ENCODE results near the gene TRMT11.
"Not testable (repeated sequence)": the region's sequence is repeated elsewhere in the genome, so short reads cannot be mapped to it uniquely, and the experiment has no call there.

The TRMT11 gene

DNA sequence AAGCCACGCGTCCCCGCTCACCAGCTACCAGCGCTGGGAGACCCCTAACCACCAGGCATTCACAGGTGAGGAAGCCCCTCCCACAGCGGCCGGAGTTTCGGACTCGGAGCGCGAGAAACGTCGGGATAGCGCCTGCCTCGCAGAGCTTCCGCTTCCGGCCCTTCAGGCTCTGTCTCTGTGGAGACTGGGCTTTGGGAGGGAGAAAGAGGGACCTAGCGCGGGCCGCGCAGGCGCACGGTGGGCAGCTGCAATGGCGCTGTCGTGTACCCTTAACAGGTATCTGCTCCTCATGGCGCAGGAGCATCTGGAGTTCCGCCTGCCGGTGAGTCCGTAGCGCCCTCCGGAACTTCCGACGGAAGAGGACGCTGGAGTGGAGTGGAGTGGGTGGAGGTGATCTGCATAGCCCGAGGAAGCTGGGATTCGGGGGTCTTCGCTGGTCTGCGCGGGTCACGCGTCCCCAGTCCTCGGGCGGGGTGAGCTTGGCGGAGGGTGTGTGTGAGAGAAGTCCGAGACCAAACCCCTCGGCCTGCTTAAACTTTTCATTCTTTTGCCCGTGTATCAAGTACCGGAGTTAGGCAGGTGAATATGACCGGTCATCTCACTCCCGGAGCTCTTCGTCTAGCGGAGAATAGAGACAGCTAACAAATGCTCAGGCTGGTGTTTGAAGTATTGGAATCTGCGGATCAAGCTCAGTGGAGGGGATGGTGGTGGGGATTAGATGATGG lies at the start of gene TRMT11:
TSS of gene TRMT11 (plus strand) at position 240 of the 725 bp plus-strand sequence. CDS start at position 251, 11 bp downstream.
- peak; percentile 74 for DNase-seq

DNA sequence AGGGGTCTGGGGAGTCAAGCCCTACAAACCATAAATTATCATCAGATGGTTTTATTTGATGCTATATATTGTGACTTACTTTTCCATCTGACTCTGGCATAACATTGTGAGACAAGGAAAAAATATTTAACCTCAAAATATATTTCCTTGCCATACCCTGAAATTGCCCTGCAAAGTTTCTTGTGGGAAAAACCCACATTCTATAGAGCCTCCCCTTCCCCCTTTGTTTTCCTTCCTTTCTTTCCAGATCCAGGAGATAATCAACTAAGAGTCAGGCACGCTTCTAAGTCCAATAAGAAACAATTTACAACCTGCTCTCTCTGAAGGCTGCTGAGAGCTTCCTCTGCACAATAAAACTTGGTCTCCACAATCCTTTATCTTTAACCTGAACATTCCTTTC lies 47.3 kb upstream of the TRMT11 start:
- no peak for DNase-seq

DNA sequence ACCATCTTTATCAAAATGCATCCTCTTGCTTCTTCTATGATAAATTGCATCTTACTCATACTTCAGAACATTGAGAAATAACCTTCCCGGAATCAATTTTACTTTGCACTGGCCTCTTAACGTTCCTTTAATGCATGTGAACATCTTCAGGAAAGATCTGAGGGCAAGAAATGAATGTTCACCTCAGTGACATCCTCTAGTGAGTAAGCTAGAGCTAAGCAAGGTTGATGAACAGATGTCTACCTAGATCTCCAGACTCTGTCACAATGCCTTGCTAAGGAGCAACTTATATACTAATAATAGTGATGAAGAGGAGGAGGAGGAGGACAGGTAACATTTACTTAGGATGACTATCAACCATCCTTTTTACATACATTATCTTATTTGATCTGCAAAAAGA lies 46.5 kb upstream of the TRMT11 start:
- DNase-seq = no peak

DNA sequence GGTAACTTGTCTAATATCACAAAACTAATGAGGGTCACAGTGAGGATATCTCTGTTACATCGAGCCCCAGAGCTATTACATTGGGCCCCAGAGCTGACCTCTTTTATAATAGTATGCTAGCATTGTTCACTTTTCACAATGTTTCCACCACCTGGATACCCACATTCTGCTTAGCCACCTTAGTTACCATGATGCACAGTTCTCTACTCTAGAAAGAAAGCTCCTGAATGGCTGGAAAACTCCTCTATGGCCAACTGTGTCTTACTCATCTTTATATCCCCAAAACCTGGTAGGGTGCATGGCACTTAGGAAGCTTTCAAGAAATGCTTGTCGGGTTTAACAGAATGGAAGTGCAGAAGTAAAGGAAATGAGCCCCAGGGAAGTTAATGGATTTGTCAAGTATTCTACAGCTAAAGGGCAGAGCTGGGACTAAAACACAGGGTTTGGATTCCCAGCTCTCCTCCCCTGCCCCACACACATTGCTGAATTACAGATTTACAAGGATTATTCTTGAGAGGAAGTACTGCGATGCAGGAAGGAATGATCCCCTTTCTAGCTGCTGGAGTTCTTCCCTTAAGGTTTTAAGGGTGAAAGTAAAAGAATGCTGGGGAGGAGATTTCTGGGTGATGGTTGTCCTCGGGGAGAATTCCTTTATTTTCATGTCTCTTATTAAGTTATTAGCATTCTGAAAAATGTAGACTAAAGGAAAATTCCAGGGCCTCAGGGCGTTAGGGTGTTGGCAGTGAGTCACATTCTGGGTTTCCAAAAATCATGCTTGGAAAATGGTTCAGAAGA lies 45.9 kb upstream of the TRMT11 start:
- DNase-seq = no peak

DNA sequence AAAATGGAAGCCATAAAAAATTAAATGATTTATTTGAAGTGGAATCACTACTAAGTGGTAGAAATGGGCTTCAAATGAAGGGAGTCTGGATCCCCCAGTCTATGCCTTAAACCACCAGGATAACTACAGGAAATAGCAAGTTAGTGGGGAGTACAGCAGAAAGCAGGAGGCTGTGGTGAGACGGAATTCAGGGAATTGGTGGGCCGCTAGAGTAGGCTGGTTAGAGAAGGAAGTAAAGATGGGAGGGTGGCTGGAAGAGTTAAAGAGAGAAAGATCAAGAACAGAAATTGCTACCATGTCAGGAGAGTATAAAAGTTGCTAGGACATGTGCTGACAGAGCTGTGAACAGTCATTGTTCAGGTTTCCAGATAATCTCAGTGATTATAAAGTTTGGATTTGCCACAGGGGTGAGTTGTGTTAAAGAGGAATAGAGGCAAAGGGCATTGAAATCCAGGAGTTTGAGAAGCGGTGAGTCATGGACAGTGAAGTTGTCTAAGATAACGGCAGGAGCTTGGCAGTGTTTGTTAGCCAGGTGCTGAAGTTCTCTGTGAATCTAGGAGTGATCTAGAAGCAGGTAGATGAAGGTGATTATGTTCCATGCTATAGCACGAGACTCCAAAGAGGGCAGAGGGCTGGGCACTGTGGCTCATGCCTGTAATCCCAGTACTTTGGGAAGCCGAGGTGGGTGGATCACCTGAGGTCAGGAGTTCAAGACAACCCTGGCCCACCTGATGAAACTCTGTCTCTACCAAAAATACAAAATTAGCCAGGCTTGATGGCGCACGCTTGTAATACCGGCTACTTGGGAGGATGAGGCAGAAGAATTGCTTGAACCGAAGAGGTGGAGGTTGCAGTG lies 43.4 kb upstream of the TRMT11 start:
- DNase-seq = no peak

DNA sequence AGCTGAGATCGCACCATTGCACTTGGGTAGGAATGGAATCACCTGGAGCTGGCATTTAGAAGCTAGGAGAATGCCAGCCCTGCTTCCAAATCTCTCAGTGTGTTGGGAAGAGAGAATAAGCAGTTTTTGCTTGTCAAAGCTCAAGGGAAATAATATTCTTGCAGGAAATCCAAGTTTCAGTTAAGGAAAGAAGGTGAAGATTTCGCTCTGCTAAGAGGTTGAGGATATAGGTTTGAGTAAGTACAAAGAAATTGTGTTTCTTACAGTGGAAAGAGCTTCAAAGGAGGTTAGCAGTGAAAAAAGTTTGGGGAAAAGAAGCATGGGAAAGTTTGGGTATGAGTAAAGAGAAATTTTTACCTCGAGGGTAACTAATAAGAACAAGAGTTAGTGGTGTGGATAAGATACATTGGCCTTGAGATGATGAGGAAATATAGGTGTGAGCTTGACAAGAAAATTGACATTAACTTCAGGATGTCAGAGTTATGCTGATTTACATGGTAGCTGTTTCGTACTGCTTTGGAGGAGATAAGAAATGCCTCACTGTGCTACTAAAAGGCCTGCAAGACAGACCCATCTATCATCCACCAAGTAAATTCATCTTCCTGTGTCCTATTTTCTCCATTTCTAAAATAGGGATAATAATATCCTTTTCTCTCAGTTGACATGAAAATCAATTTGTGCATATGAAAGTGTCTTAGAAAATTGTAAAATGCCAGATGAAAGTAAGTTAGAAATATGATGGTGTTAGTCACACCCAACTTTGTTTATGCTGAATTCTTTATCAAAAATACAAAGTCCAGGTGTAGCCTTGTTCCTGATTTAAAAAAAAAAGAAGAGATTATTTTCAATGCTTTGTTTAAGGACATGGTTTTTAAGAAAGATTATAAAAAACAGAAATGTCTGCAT lies 42.6 kb upstream of the TRMT11 start:
- DNase-seq = no peak

DNA sequence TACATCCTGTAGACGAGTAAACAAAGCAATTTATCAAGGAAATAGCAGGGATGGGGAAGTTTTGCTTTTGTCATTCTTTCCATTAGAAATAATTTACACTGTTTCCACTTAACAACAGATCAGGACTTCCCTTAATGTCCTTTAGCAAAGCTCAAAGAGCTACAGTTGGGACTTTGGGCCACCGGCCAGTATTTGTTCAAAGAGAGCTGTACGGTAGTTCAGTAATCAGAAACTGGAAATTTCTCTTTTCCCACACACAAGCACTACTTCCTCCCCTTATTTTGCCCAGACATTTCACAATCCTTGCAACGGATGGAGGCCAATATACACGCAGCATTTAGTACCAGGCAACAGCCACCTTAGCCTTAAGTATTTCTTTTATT lies 41.9 kb upstream of the TRMT11 start:
- no peak for DNase-seq

DNA sequence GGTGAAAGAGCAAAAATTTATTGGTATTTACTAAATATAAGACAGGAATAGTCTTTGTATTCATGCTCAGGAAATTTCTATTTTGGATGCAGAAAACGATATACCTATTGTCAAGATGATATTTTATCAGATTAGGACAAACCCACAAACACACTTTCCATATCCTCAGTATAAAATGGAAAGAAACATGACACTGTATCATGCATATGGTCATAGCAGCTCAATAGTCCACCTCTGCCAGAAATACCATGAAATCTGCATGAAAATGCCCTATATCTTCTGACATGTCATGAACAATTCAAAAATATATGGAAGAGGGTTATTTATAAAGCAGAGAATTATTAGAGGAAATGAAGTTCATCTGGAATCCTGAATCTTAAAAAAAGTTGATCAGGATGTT lies 41.4 kb upstream of the TRMT11 start:
- DNase-seq = no peak

DNA sequence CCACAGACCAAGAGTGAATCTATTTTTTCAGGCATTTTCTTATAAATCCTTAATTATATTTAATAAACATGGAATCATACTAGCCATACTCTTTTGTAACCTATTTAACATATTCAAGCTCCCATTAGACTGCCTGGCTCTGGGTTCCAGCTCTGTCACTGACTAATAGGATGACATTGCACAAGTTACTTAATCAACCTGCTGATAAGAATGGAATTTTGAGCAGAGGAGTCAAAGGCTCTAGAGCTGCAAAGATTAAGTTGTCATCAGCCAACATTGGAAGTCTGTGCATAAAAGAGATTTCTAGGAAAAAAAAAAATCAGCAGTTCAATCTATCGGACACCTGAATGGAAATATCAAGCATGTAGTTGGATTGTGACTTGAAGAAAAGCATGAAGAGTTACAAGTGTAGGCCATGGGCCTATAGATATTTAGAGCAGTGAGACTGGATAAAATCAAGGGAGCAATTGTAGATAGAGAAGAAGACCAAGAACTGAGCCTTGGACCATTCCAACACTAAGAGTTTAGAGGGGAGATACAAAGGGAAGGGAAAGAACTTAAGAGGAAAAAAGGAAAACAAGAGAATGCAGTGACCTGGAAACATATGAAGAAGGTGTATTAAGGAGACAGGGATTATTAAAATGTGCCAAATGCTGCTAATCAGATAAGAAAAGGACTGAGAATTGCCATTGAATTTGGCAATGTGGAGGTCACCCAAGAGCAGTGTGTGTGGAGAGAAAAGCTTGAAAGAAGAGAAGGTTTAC lies 40.8 kb upstream of the TRMT11 start:
- DNase-seq = no peak

DNA sequence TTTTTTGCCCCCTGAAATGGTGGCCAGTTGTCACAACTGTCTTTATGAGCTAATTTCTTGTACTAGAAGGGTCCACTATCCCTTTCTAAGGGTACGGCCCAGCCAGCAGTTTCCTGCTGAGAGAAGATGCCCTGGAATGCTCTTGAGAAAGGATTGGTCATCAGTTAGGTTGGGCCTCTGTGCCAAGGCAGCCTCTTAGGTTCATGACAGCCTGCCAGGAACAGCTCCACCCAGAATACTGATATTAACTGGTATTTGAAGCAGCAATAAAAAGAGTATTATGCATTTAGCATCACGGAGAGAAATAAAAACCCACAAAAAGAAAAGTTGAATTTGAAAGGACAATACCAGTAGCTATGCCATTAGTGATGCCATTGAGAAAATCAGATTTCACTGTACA lies 38.7 kb upstream of the TRMT11 start:
- DNase-seq = no peak

DNA sequence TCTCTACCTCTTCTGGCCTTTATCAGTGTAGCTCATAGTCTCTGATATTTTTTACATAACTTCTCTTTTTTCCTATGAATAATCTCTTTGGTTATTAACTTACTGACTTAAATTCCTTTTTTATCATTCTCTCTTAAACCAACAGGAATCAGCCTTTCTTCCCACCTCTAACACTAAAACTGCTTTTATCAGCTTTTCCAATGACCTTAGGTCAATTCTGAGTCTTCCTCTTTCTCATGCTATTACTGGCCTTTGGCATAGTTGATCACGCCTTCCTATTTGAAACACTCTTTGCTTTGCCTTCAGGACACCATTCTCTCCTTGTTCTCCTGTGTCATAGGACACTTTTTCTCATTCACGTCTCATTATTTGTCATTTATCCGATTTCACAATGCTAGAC lies 37.9 kb upstream of the TRMT11 start:
- DNase-seq = no peak

DNA sequence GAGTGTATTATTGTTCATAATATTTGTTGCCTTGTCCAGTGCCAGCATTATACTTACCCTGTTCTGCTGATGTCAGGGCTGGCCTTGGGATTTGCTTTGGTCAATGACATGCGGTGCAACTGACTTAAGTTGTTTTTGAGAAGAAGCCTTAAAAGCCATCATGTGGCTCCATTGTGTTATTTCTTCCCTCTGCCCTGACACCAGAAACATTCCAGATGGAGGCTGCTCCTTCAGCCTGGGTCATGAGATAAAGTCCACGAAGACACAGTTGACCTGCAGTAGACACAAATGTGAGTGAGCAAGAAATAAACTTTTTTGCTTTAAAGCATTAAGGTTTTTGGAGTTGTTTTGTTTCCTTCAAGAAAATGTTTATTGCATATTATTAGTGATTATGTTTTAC lies 37.3 kb upstream of the TRMT11 start:
- no peak for DNase-seq

DNA sequence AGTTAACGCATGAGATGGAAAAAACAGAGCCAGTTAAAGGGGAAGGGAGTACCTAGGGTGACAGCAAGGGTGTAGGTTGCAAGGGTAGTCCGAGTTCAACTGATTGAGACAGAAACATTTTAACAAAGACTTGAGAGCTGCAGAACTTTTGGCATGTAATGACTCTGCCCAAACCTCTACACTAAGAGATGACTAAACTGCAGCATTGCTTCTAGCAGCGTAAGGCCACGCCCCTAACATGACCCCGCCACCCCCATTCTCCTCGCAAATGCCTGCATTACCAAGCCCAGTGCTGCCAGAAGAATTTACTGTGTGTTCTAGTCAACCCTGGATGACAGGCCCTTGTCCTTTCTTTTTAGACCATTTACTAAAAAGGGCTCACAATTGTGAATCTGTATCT lies 36.0 kb upstream of the TRMT11 start:
- no peak for DNase-seq

DNA sequence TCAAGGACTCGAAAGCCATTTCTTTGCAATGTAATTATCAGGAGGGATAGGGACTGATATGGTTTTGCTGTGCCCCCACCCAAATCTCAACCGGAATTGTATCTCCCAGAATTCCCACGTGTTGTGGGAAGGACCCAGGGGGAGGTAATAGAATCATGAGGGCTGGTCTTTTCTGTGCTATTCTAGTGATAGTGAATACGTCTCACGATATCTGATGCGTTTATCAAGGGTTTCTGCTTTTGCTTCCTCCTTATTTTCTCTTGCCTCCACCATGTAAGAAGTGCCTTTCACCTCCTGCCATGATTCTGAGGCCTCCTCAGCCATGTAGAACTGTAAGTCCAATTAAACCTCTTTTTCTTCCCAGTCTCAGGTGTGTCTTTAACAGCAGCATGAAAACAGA lies 35.6 kb upstream of the TRMT11 start:
- not testable (repeated sequence) for DNase-seq

DNA sequence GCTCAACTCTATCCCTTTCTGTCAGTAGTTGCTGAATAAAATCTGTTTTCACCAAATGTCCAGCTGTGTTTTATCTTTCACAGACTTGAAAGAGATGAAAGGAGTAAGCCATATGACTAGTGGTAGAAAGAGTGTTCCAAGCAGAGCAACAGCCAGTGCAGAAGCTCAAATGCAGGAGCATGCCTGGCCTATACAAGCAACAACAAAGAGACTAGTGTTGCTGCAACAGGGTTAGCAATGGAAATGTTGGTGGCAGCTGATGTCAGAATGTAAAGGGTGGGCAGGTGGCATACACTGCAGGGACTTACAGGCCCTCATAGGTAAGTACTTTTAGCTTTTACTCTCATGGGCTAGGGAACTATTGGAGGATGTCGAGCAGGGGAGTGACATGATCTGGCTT lies 35.0 kb upstream of the TRMT11 start:
- DNase-seq = no peak

DNA sequence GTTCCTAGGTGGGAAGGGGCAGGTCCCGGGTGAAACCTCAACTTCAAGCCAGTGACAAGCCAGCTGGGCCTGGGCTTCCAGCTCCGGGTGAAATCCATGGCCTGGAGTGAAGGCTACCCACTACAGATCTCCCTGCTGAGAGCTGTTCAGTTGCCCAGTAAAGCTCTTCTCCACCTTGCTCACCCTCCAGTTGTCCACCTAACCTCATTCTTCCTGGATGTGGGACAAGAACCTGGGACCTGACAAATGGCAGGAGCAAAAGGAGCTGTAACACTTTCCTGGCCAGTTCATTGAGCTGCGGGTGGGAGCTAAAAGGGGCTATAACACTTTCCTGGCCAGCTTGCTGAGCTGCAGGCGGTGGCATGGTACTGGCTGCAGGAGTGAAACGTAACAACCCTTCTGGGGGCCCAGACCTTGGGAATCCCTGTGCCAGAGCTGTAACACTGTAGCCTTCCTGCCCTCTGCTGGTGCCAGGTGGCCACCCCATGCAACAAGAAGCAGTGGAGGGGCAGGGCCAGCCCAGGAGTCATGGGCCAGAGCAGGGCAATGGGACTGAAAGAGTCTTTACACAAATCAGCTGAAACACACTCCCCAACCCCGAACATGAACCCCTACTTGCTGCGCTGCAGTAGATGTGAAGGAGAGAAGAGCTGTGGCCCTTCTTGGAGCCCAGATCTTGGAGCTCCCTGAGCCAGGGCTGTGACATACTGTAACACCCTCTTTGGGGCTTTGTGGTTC lies 33.4 kb upstream of the TRMT11 start:
- DNase-seq = no peak

DNA sequence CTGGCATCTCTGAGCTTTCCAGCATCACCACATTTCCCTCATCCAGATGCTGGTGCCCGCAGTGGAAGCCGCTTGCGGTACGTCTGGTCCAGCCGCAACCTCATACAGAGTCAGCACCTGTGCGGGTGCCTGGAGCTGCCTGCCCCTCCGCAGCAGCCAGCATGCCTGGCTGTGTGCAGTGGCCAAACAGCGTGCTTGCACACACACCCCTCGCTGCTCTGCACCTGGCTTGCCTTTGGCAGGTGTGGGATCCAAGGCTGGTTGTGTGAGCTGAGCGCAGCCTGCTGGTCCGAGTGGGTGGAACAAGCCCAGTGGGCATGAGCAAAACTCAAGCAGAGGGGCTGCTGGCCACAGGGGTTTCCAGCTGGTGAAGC lies 32.9 kb upstream of the TRMT11 start:
- DNase-seq = no peak

DNA sequence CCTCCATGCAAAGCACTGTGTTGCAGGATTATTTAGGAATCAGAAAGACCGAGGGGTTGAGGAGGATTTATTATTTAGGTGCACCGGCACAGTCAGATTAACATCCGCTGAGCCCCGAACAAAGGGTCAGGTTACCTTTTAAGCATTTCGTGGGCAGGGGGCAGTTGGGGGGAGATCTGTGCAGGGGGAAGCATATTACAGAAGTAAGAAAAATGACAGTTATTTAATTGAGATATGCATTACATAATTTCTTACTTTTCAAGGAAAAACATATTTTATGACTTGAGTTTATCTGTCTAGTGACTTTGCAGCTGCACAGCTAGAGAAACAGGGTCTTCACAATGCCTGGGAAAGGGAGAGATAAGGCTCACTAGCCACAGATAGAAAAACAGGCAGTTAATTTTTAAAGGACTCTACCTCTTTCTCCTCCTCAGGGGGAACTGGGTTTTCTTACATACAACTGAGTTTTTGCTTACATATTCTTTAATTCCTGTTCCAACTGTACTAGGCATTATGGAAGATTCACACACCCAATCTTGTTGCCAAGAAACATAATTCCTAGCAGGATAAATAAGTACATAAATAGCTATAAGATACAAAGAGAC lies 31.5 kb upstream of the TRMT11 start:
- DNase-seq = no peak

DNA sequence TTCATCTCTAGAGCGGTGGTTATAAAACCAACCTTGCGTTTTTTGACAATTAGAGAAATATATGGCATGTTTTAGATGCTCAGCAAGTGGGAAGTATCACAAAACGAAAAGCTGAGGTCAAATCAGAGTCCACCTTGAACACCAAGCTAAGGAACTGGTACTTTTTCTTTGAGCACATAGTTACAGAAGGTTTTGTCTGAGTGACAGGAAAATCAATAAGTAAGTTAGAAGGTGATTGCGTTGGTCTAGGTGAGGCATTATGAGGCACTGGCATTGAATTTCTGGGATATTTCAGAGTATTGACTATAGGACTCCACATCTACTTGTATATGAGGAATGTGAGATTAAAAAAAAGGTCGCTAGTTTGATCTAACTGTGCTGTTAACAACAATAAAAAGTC lies 30.4 kb upstream of the TRMT11 start:
- no peak for DNase-seq
